ENCODE data around the gene FBXO42. TPM values are rescaled to one million over a fixed set of nuclear protein-coding genes. Genes with fewer than 3 reads are reported as not detected.

The FBXO42 gene
- total and polyA plus RNA-seq, 2 of the 8 experiments (the other 6 are each of a cell fraction or from before 2014, with no cell fraction given) = 15.1 to 17.0 TPM

- Histone ChIP-seq H3K27me3 (replicated peaks in 1 of 4; ENCODE audit: control insufficient read depth in 3 of 4, extremely low read depth in 1 of 4, insufficient read depth in 3 of 4, low read length in 3 of 4) (no peaks in the 10 kb centered on the region), H2BK20ac (ENCODE audit: low read length) (no peak overlapping the region), H3K14ac (ENCODE audit: insufficient read length) (no peak overlapping the region), H2BK15ac (ENCODE audit: low read length) (no peak overlapping the region), H3K4me1 (replicated peaks in 1 of 4; ENCODE audit: control insufficient read depth in 3 of 4, insufficient read depth in 4 of 4, low read length in 3 of 4) (peaks cover 4 to 33% (median 20%) of the 10 kb centered on the region in 4 experiments), H3K36me3 (ENCODE audit: control insufficient read depth in 2 of 4, insufficient read depth in 4 of 4, low read length in 3 of 4) (peaks cover 5 to 18% (median 14%) of the 10 kb centered on the region in 4 experiments; a peak in 7 of 8 replicates), H3K9ac (replicated peaks in 1 of 4; ENCODE audit: extremely low read depth in 1 of 4, low read depth in 3 of 4, low read length in 3 of 4) (peak overlapping the region in 3 of 4 experiments; percentile 38 to 56 (median 54); a peak in 5 of 7 replicates), H4K8ac (ENCODE audit: extremely low read depth, insufficient read depth, low read length) (peak overlapping the region; percentile 81), H3K79me2 (ENCODE audit: control insufficient read depth in 1 of 2, insufficient read depth in 2 of 2, low read length in 2 of 2) (peaks cover 5 to 28% of the 10 kb centered on the region in 2 experiments; a peak in 3 of 4 replicates), H3K4ac (replicated peaks; ENCODE audit: insufficient read length, low read depth, low read length) (peak overlapping the region; percentile 61), H4K91ac (replicated peaks; ENCODE audit: insufficient read length, low read length) (no peak overlapping the region), H3K27ac (ENCODE audit: low read depth, low read length) (peak overlapping the region; percentile 56; the same call in 1 of the 2 replicates), H2BK5ac (ENCODE audit: low read depth, low read length) (peak overlapping the region; percentile 58), H2BK12ac (ENCODE audit: low read depth, low read length) (no peak overlapping the region), H3K4me2 (ENCODE audit: insufficient read depth in 1 of 2, low read depth in 2 of 2, low read length in 2 of 2) (peak overlapping the region; percentile 91 to 93), H3K4me3 (ENCODE audit: extremely low read depth in 1 of 4, insufficient read depth in 2 of 4, low read depth in 3 of 4, low read length in 4 of 4) (peak overlapping the region; percentile 50 to 67 (median 58)), H3K23me2 (ENCODE audit: low read depth, low read length) (peaks cover 6% of the 10 kb centered on the region), H3K56ac (replicated peaks; ENCODE audit: insufficient read length, low read depth, low read length) (peak overlapping the region; percentile 63), H3K79me1 (ENCODE audit: low read depth, low read length) (peaks cover 11% of the 10 kb centered on the region), H3K23ac (ENCODE audit: insufficient read length) (no peak overlapping the region), H3K18ac (ENCODE audit: extremely low read depth, low read length) (peak overlapping the region; percentile 78; the same call in 1 of the 2 replicates), H2AK5ac (ENCODE audit: low read depth, low read length) (no peak overlapping the region), H3K9me3 (ENCODE audit: insufficient read depth in 2 of 2, low read depth in 1 of 2, low read length in 1 of 2) (no peaks in the 10 kb centered on the region), H2BK120ac (replicated peaks; ENCODE audit: low read depth, low read length) (no peak overlapping the region), H4K20me1 (replicated peaks in 1 of 2; ENCODE audit: control insufficient read depth in 1 of 2, insufficient read depth in 2 of 2, low read length in 2 of 2) (peaks cover 2 to 4% of the 10 kb centered on the region in 2 experiments), H2AFZ (ENCODE audit: low read length) (no peak overlapping the region), H4K5ac (ENCODE audit: insufficient read length, low read depth, low read length) (no peak overlapping the region)
- FAIRE-seq = peak; percentile 60
- ChIA-PET POLR2A (ENCODE audit: partially characterized antibody) (interaction anchor here (0.5 to 2.3 kb wide), 18 partner anchors 9 to 1896 kb away, joined by 3 to 26 read pairs (median 4); partner anchors contain the start of genes CPLANE2, EPHA2 and NECAP2), CTCF (ENCODE audit: partially characterized antibody) (interaction anchor here (0.7 to 7.6 kb wide), 7 partner anchors 10 to 59 kb away, joined by 3 to 45 read pairs (median 5); no protein-coding TSS in a partner anchor)
- WGBS, 2 experiments (ENCODE audit: extremely low coverage in 1 of 2, insufficient coverage in 1 of 2, insufficient read length in 1 of 2, insufficient replicate concordance in 2 of 2, low coverage in 1 of 2, low lambda C conversion rate in 2 of 2, missing lambda C conversion rate in 1 of 2) = 1% methylated on average over 43 of the region's 87 CpGs; no CpG with 5 or more reads in 1 of the 2 experiments
- DNase-seq (ENCODE audit: low read depth in 1 of 2, low spot score in 2 of 2) = peak; percentile 96 to 97
- TF ChIP-seq ATF3 (IDR thresholded peaks at IDR 0.05; ENCODE audit: insufficient read depth, low read depth, low read length) (no peak), PHF8 (conservative IDR thresholded peaks at IDR 0.05; ENCODE audit: low read depth, low read length) (peak; percentile 44; the same call in 1 of the 2 replicates), HDAC6 (IDR thresholded peaks at IDR 0.05; ENCODE audit: low read depth, low read length) (no peak), FOSL1 (IDR thresholded peaks at IDR 0.05; ENCODE audit: insufficient read depth, low read depth, low read length) (0 out of 2 replicates have a peak, but pooled peaks have one; percentile 49), MAX (IDR thresholded peaks at IDR 0.05) (peak; percentile 92), SIN3A (conservative IDR thresholded peaks at IDR 0.05 in 1 of 2, IDR thresholded peaks at IDR 0.05 in 1 of 2; ENCODE audit: low read depth in 1 of 2, low read length in 2 of 2) (peak in 1 of 2 experiments; percentile 46; a peak in 2 of 4 replicates), CTBP2 (IDR thresholded peaks at IDR 0.05; ENCODE audit: borderline replicate concordance, insufficient read depth, insufficient read length, low read length) (no peak), TBP (IDR thresholded peaks at IDR 0.05; ENCODE audit: low read depth, low read length) (peak; percentile 55), BRCA1 (IDR thresholded peaks at IDR 0.05; ENCODE audit: low read depth, low read length) (no peak)
These were observed 145.5 kb downstream of the FBXO42 start for GRCh38 chr1:16206547-16207317.
